H7 (cell line): Measurements from ENCODE around the gene CIAO2A. TPM values are rescaled to one million over a fixed set of nuclear protein-coding genes. Genes with fewer than 3 reads are reported as not detected.
"Not testable (repeated sequence)": the region's sequence is repeated elsewhere in the genome, so short reads cannot be mapped to it uniquely, and the experiment has no call there.

Experiments used
- DNase-seq: peaks from one replicate; pipeline ENCODE4 v3.0.0; 2012
- H3K27me3 ChIP-seq: 2 replicates; pipeline ENCODE4 v1.6.0; 2011; ENCODE audit warnings: mild to moderate bottlenecking, low read length; ENCODE audit not compliant: control insufficient read depth, insufficient read depth
- H3K36me3 ChIP-seq: replicated peaks from 2 replicates; pipeline ENCODE4 v1.5.1; 2011; ENCODE audit warnings: low read length; ENCODE audit not compliant: control insufficient read depth, insufficient read depth
- H3K4me3 ChIP-seq: 2 replicates; pipeline ENCODE4 v1.5.1; 2011; ENCODE audit warnings: low read depth, mild to moderate bottlenecking, control low read depth, low read length, moderate library complexity; ENCODE audit not compliant: insufficient read depth
- total RNA-seq: library from RNA; depleted of rRNA; stranded (reverse); fragments of >200 nt; shearing (Covaris generic); gene quantifications from 2 replicates; pipeline ENCODE4 v1.2.3, GENCODE V29; 2014

Gene CIAO2A
- total RNA-seq, 1 experiment from 2014 or later = 105 TPM

- H3K36me3 ChIP-seq = peaks cover 14% of the 10 kb centered on the region
These were observed 29.3 kb upstream of the CIAO2A start for GRCh38 chr15:64122936-64123351.

GRCh38 chr15:64122444-64122843 lies 28.8 kb upstream of the CIAO2A start:
- no peaks in the 10 kb centered on the region for H3K27me3 ChIP-seq
- H3K36me3 ChIP-seq = peaks cover 9% of the 10 kb centered on the region
- DNase-seq = no peak
- H3K4me3 ChIP-seq = no peak overlapping the region

More at GRCh38 chr15:64122936-64123351, 29.3 kb upstream of the CIAO2A start:
- H3K27me3 ChIP-seq = no peaks in the 10 kb centered on the region
- DNase-seq = no peak
- H3K4me3 ChIP-seq = no peak overlapping the region

- H3K36me3 ChIP-seq = peaks cover 9% of the 10 kb centered on the region
- H3K27me3 ChIP-seq = no peaks in the 10 kb centered on the region
- no peak for DNase-seq
- H3K4me3 ChIP-seq = no peak overlapping the region
These were observed 28.0 kb upstream of the CIAO2A start for GRCh38 chr15:64121614-64122013.

DNA sequence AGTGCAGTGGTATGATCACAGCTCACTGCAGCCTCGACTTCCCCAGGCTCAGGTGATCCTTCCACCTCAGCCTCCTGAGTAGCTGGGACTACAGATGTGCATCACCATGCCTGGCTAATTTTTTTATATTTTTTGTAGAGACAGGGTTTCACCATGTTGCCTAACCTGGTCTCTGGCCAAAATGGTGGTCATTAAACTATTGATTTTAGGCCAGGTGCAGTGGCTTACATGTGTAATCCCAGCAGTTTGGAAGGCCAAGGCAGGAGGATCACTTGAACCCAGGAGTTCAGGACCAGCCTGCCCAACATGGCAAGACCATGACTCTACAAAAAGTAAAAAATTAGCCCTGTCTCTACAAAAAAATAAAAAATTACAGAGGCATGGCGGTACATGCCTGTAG lies 26.7 kb upstream of the CIAO2A start:
- DNase-seq, H3K4me3 ChIP-seq, H3K27me3 ChIP-seq, H3K36me3 ChIP-seq: not testable (repeated sequence)

DNA sequence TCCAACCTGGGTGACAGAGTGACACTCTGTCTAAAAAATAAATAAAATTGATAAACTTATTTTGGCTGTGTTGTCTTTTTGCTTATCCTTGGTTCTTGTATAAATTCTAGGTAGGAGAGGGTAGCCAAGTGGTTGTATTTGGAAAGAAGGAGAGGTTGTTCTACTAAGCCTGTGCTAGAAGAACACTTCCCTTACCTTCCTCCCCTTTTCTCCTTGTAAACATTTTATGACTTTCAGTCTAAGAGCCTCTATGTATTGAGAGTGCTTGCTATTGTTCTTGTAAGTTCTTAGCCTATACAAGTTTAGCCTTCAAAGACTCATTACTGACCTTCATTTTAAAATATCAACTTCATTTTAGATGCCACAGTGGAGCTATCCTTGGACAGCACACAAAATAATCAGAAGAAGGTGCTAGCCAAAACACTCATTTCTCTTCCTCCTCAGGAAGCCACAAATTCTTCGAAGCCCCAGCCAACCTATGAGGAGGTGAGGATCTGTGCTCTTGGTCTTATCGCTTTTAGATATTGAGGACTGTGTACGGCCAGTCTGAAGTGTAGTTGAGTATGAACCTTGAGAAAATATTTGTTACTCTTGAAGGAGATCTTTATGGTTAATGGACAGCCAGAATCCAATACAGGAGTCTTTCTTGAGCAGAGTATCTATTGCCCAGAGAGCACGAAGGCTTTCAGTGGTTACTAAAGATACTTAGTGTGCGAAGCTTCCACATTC lies 24.3 kb upstream of the CIAO2A start:
- DNase-seq = no peak
- H3K27me3 ChIP-seq = no peaks in the 10 kb centered on the region
- H3K4me3 ChIP-seq = no peak overlapping the region
- H3K36me3 ChIP-seq = peaks cover 2% of the 10 kb centered on the region

DNA sequence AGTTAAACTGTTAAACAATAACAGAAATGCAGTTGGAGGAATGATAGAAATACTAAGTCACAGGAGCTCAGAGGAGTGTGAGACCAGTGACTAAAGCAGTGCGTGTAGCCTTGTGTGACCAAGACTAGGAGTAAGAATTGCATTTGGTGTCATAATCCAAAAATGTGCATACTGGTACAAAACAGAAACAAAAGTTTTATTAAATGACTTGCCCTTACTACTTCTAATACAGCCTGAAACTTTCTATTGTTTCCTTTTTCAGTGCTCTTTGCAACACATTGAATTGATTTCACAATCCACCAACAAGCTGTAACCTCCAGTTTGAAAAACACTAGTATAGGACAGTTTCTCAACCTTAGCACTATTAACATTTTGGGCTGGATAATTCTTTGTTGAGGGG lies 19.3 kb upstream of the CIAO2A start:
- no peaks in the 10 kb centered on the region for H3K36me3 ChIP-seq

GRCh38 chr15:64112073-64112772 lies 18.6 kb upstream of the CIAO2A start:
- Histone ChIP-seq H3K4me3 (no peak overlapping the region), H3K36me3 (no peaks in the 10 kb centered on the region), H3K27me3 (no peaks in the 10 kb centered on the region)
- no peak for DNase-seq

More for the DNA sequence above, 19.3 kb upstream of the CIAO2A start:
- DNase-seq = no peak
- Histone ChIP-seq H3K27me3 (no peaks in the 10 kb centered on the region), H3K4me3 (no peak overlapping the region)

DNA sequence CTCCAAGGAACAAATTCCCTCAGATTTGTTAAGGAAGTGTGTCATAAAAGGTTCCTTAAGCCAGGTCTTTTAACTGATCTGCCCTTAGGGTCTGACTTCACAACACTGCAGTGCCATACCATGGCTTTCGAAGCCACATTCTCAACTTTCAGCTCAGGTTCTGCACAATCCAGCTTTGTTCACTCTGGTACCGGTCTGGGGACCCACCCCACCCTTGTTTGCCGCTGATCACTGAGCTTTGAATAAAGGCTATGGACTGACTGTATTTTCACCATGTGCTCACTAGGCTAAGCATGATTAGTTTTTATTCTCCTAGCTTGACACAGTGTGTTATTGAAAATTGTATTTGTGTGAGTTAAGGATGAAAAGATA lies 18.0 kb upstream of the CIAO2A start:
- no peaks in the 10 kb centered on the region for H3K36me3 ChIP-seq
- H3K4me3 ChIP-seq = no peak overlapping the region
- DNase-seq = no peak
- no peaks in the 10 kb centered on the region for H3K27me3 ChIP-seq

- DNase-seq = no peak
- Histone ChIP-seq H3K36me3 (no peaks in the 10 kb centered on the region), H3K4me3 (no peak overlapping the region), H3K27me3 (no peaks in the 10 kb centered on the region)
These were observed 17.5 kb upstream of the CIAO2A start for GRCh38 chr15:64110950-64111678.

DNA sequence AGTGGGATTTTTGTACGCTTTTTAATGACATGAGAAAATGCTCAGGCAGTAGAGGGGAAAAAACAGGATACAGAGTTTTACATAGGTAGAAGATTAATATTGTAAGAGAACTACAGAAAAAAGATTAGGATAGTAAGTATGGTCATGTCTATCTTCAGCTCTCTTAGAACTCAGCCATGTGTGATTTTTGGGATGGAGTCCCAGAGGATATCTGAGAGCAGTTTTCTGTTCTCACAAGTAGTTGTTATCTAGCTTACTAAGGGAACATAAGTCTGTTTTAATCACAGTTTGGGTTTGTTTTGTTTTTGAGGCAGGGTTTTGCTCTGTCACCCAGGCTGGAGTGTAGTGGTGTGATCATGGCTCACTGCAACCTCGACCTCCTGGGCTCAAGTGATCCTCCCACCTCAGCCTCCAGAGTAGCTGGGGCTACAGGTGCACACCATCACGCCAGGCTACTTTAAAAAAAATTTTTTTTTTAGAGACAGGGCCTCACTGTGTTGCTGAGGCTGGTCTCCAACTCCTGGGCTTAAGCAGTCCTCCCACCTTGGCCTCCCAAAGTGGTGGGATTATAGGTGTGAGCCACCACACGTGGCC lies 16.6 kb upstream of the CIAO2A start:
- not testable (repeated sequence) for H3K27me3 ChIP-seq, H3K4me3 ChIP-seq, DNase-seq, H3K36me3 ChIP-seq

- Histone ChIP-seq H3K36me3 (no peaks in the 10 kb centered on the region), H3K4me3 (no peak overlapping the region), H3K27me3 (no peaks in the 10 kb centered on the region)
- DNase-seq = no peak
These were observed 13.7 kb upstream of the CIAO2A start for GRCh38 chr15:64107337-64107736.

DNA sequence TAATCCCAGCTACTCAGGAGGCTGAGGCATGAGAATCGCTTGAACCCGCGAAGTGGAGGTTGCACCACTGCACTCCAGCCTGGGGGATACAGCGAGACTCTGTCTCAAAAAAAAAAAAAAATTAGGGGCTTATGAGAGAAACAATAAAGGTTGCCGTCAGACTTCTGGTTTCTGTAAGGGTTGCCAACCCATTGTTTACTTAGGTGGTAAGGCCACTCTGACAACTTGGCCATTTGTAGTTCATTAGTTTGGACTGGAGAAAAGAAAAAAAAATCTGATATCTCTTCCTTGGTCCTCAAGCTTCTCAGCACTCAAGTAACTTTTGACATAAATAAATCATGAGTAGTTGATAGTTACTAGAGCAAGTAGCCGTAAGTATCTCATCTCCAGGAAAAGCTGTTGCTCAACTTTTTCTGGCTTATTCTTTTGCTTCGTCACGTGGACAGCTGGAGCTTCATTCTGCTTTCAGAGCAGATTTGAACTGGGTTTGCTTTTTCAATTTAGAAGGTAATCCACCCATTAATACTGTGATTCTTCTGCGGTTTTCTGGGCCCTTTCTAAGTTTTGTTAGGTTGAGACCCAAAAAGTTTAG lies 11.6 kb upstream of the CIAO2A start:
- DNase-seq = no peak
- Histone ChIP-seq H3K36me3 (no peaks in the 10 kb centered on the region), H3K27me3 (no peaks in the 10 kb centered on the region), H3K4me3 (no peak overlapping the region)

DNA sequence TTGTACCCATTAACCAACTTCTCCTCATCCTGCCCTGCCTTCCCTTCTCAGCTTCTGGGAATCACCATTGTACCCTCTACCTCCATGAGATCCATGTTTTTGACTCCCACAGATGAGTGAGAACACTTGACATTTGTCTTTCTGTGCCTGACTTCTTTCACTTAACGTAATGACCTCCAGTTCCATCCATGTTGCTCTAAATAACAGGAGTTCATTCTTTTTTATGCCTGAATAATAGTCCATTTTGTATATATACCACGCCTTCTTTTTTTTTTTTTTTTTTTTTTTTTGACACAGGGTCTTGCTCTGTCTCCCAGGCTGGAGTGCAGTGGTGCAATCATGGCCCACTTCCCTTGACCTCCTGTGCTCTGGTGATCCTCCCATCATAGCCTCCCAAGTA lies 8.9 kb upstream of the CIAO2A start:
- Histone ChIP-seq H3K4me3 (no peak overlapping the region), H3K27me3 (no peaks in the 10 kb centered on the region), H3K36me3 (no peaks in the 10 kb centered on the region)
- DNase-seq = no peak

- H3K36me3 ChIP-seq = no peaks in the 10 kb centered on the region
- no peak for DNase-seq
These were observed 7.3 kb upstream of the CIAO2A start for GRCh38 chr15:64100958-64101357.

More at GRCh38 chr15:64100958-64101357, 7.3 kb upstream of the CIAO2A start:
- no peaks in the 10 kb centered on the region for H3K27me3 ChIP-seq
- no peak overlapping the region for H3K4me3 ChIP-seq
